HepG2 (cell line): ENCODE measurements around the gene PELI1. TPM values are rescaled to one million over a fixed set of nuclear protein-coding genes. Genes with fewer than 3 reads are reported as not detected.

ENCODE experiments used
- CHD4 ChIP-seq: fragments of 200-600 bp; sonication (generic); IDR thresholded peaks from 2 replicates; pipeline ENCODE4 v1.7.0; 2017; ENCODE audit warnings: mild to moderate bottlenecking, low read length, borderline replicate concordance
- EZH2 ChIP-seq: conservative IDR thresholded peaks from 2 replicates; pipeline ENCODE4 v1.6.1; 2012; ENCODE audit warnings: mild to moderate bottlenecking, low read depth, low read length, moderate library complexity
- GZF1 ChIP-seq: sonication (generic); formaldehyde crosslinking; IDR thresholded peaks from 2 replicates; pipeline ENCODE4 v1.5.1; 2020; ENCODE audit warnings: mild to moderate bottlenecking, missing genetic modification reagents
- KLF15 ChIP-seq: sonication (generic); formaldehyde crosslinking; IDR thresholded peaks from 2 replicates; pipeline ENCODE4 v1.8.1; 2023; ENCODE audit warnings: borderline replicate concordance, mild to moderate bottlenecking, inconsistent platforms, missing genetic modification reagents, mixed read lengths
- RBM22 ChIP-seq: fragments of 200-400 bp; formaldehyde crosslinking; optimal IDR thresholded peaks from 2 replicates; pipeline ENCODE3; 2017; ENCODE audit warnings: mild to moderate bottlenecking, low read length, moderate library complexity
- RCOR2 ChIP-seq: IDR thresholded peaks from 2 replicates; pipeline ENCODE4 v1.6.1; 2016; ENCODE audit warnings: missing biosample characterization, missing genetic modification reagents
- REXO4 ChIP-seq: sonication (generic); formaldehyde crosslinking; IDR thresholded peaks from 2 replicates; pipeline ENCODE4 v1.8.0; 2022; ENCODE audit warnings: missing genetic modification reagents, mild to moderate bottlenecking, borderline replicate concordance
- TARDBP ChIP-seq: sonication (generic); formaldehyde crosslinking; IDR thresholded peaks from 2 replicates; pipeline ENCODE4 v1.8.0; 2022; ENCODE audit warnings: mild to moderate bottlenecking, missing genetic modification reagents
- ZBTB7A ChIP-seq: sonication (generic); formaldehyde crosslinking; IDR thresholded peaks from 2 replicates; pipeline ENCODE4 v1.8.0; 2022; ENCODE audit warnings: mild to moderate bottlenecking, missing genetic modification reagents
- ZKSCAN8 ChIP-seq: IDR thresholded peaks from 2 replicates; pipeline ENCODE4 v1.6.1; 2016; ENCODE audit warnings: borderline replicate concordance, missing genetic modification reagents, missing compliant biosample characterization
- ZNF138 ChIP-seq: sonication (generic); formaldehyde crosslinking; IDR thresholded peaks from 2 replicates; pipeline ENCODE4 v1.5.0; 2020; ENCODE audit warnings: mild to moderate bottlenecking, low read depth, missing genetic modification reagents
- ZNF460 ChIP-seq: sonication (generic); formaldehyde crosslinking; IDR thresholded peaks from 2 replicates; pipeline ENCODE4 v1.5.1; 2020; ENCODE audit warnings: missing genetic modification reagents, mild to moderate bottlenecking, borderline replicate concordance
- ZNF589 ChIP-seq: sonication (generic); formaldehyde crosslinking; conservative IDR thresholded peaks from 2 replicates; pipeline ENCODE4 v1.8.0; 2022; ENCODE audit warnings: mild to moderate bottlenecking, moderate library complexity, missing genetic modification reagents
- polyA plus RNA-seq, 8 experiments: library from polyadenylated mRNA; depleted of rRNA in 3 of 8; stranded (reverse) in 7 of 8; unstranded in 1 of 8; fragments of >200 nt; fragmentation: Illumina TruSeq in 4 of 8; extraction: Trizol in 4 of 8; gene quantifications; 2 replicates each; pipeline versions ENCODE4 v1.2.1 to v1.2.3, GENCODE V29; 2011 to 2016; ENCODE audit warnings: low read depth in 4 of 8, missing spikeins in 1 of 8, mixed read lengths in 1 of 8; ENCODE audit not compliant: insufficient read depth in 1 of 8
- total RNA-seq, 5 experiments: library from RNA; depleted of rRNA; stranded (reverse); fragments of >200 nt; fragmentation: Illumina TruSeq; extraction: Trizol; gene quantifications; 2 replicates each; pipeline ENCODE4 v1.2.3, GENCODE V29; 2016; ENCODE audit warnings: low read depth in 1 of 5
- TF ChIP-seq, protein P1 (sequence below): sonication (generic); formaldehyde crosslinking; IDR thresholded peaks from 2 replicates; pipeline ENCODE4 v1.5.0; 2020; ENCODE audit warnings: mild to moderate bottlenecking, missing genetic modification reagents, borderline replicate concordance
- TF ChIP-seq, protein P2 (sequence below): sonication (generic); formaldehyde crosslinking; IDR thresholded peaks from 2 replicates; pipeline ENCODE4 v1.5.1; 2020; ENCODE audit warnings: mild to moderate bottlenecking, missing genetic modification reagents

PELI1 gene
- total and polyA plus RNA-seq, 2 of the 13 experiments (the other 11 are each of a cell fraction or from before 2014, with no cell fraction given), result 12.5 to 16.2 TPM

- TF ChIP-seq, protein P1, sequence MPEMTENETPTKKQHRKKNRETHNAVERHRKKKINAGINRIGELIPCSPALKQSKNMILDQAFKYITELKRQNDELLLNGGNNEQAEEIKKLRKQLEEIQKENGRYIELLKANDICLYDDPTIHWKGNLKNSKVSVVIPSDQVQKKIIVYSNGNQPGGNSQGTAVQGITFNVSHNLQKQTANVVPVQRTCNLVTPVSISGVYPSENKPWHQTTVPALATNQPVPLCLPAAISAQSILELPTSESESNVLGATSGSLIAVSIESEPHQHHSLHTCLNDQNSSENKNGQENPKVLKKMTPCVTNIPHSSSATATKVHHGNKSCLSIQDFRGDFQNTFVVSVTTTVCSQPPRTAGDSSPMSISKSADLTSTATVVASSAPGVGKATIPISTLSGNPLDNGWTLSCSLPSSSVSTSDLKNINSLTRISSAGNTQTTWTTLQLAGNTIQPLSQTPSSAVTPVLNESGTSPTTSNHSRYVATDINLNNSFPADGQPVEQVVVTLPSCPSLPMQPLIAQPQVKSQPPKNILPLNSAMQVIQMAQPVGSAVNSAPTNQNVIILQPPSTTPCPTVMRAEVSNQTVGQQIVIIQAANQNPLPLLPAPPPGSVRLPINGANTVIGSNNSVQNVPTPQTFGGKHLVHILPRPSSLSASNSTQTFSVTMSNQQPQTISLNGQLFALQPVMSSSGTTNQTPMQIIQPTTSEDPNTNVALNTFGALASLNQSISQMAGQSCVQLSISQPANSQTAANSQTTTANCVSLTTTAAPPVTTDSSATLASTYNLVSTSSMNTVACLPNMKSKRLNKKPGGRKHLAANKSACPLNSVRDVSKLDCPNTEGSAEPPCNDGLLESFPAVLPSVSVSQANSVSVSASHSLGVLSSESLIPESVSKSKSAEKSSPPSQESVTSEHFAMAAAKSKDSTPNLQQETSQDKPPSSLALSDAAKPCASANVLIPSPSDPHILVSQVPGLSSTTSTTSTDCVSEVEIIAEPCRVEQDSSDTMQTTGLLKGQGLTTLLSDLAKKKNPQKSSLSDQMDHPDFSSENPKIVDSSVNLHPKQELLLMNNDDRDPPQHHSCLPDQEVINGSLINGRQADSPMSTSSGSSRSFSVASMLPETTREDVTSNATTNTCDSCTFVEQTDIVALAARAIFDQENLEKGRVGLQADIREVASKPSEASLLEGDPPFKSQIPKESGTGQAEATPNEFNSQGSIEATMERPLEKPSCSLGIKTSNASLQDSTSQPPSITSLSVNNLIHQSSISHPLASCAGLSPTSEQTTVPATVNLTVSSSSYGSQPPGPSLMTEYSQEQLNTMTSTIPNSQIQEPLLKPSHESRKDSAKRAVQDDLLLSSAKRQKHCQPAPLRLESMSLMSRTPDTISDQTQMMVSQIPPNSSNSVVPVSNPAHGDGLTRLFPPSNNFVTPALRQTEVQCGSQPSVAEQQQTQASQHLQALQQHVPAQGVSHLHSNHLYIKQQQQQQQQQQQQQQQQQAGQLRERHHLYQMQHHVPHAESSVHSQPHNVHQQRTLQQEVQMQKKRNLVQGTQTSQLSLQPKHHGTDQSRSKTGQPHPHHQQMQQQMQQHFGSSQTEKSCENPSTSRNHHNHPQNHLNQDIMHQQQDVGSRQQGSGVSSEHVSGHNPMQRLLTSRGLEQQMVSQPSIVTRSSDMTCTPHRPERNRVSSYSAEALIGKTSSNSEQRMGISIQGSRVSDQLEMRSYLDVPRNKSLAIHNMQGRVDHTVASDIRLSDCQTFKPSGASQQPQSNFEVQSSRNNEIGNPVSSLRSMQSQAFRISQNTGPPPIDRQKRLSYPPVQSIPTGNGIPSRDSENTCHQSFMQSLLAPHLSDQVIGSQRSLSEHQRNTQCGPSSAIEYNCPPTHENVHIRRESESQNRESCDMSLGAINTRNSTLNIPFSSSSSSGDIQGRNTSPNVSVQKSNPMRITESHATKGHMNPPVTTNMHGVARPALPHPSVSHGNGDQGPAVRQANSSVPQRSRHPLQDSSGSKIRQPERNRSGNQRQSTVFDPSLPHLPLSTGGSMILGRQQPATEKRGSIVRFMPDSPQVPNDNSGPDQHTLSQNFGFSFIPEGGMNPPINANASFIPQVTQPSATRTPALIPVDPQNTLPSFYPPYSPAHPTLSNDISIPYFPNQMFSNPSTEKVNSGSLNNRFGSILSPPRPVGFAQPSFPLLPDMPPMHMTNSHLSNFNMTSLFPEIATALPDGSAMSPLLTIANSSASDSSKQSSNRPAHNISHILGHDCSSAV (CRISPR knock-in tag), result no peak
- TF ChIP-seq ZBTB7A (peak; percentile 67; the same call in 1 of the 2 replicates), GZF1 (CRISPR knock-in tag) (peak; percentile 61; the same call in 1 of the 2 replicates), ZNF138 (no peak; the same call in 1 of the 2 replicates), RBM22 (no peak), KLF15 (CRISPR knock-in tag) (no peak), RCOR2 (no peak), CHD4 (no peak), EZH2 (no peak), REXO4 (CRISPR knock-in tag) (no peak), ZNF460 (CRISPR knock-in tag) (no peak), ZNF589 (0 out of 2 replicates have a peak, but pooled peaks have one; percentile 62), ZKSCAN8 (CRISPR knock-in tag) (no peak; the same call in 1 of the 2 replicates), TARDBP (CRISPR knock-in tag) (no peak; the same call in 1 of the 2 replicates)
- TF ChIP-seq, protein P2, sequence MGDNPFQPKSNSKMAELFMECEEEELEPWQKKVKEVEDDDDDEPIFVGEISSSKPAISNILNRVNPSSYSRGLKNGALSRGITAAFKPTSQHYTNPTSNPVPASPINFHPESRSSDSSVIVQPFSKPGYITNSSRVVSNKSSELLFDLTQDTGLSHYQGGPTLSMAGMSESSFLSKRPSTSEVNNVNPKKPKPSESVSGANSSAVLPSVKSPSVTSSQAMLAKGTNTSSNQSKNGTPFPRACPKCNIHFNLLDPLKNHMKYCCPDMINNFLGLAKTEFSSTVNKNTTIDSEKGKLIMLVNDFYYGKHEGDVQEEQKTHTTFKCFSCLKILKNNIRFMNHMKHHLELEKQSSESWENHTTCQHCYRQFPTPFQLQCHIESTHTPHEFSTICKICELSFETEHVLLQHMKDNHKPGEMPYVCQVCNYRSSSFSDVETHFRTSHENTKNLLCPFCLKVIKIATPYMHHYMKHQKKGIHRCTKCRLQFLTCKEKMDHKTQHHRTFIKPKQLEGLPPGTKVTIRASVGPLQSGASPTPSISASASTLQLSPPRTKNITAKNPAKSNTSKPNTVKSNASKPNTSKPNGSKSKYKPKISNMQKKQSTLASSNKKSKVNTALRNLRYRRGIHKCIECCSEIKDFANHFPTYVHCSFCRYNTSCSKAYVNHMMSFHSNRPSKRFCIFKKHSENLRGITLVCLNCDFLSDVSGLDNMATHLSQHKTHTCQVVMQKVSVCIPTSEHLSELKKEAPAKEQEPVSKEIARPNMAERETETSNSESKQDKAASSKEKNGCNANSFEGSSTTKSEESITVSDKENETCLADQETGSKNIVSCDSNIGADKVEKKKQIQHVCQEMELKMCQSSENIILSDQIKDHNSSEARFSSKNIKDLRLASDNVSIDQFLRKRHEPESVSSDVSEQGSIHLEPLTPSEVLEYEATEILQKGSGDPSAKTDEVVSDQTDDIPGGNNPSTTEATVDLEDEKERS, result no peak; the same call in 1 of the 2 replicates
These were observed at the start of gene PELI1 (continued) for GRCh38 chr2:64144057-64145013.
